Esophagus squamous epithelium (tissue), 5 donors: ENCODE results near the gene BAHCC1. TPM values are rescaled to one million over a fixed set of nuclear protein-coding genes. Genes with fewer than 3 reads are reported as not detected.

ENCODE experiments used
- DNase-seq: peaks from one replicate; lab custom pipeline; 2025; lab: John Stamatoyannopoulos, UW
- H3K27ac ChIP-seq, 4 donors: fragments of 200-600 bp; sonication (generic); one replicate each; pipeline ENCODE4 v1.5.1; 2016 to 2019; ENCODE audit warnings: mild to moderate bottlenecking in 1 of 4
- H3K27me3 ChIP-seq, 4 donors: fragments of 200-600 bp; sonication (generic); 1 replicate in 3 of 4; 2 replicates in 1 of 4; pipeline versions ENCODE4 v1.5.1 to v1.6.0; 2017 to 2021; ENCODE audit warnings: antibody characterized with exemption in 1 of 4
- H3K36me3 ChIP-seq, 3 donors: fragments of 200-600 bp; sonication (generic); one replicate each; pipeline ENCODE4 v1.5.1; 2016 to 2019
- H3K4me1 ChIP-seq, 3 donors: fragments of 200-600 bp; sonication (generic); one replicate each; pipeline ENCODE4 v1.5.1; 2017 to 2019
- H3K4me3 ChIP-seq, 4 donors: fragments of 200-600 bp; sonication (generic); 1 replicate in 3 of 4; 2 replicates in 1 of 4; pipeline ENCODE4 v1.5.1; 2016 to 2019; ENCODE audit warnings: mild to moderate bottlenecking in 2 of 4, moderate library complexity in 1 of 4
- H3K9me3 ChIP-seq, 3 donors: fragments of 200-600 bp; sonication (generic); one replicate each; pipeline ENCODE4 v1.5.1; 2016 to 2019
- CTCF ChIP-seq, 6 experiments: fragments of 450-650 bp in 4 of 6; fragments of 200-600 bp in 2 of 6; sonication (generic) in 2 of 6; IDR thresholded peaks; one replicate each; pipeline ENCODE4 v1.5.1; 2016 to 2019; ENCODE audit warnings: antibody characterized with exemption in 6 of 6, mild to moderate bottlenecking in 4 of 6, moderate library complexity in 4 of 6
- POLR2A ChIP-seq, 4 donors: fragments of 450-650 bp; IDR thresholded peaks; one replicate each; pipeline ENCODE4 v1.6.1; 2017; ENCODE audit warnings: antibody characterized with exemption in 4 of 4, mild to moderate bottlenecking in 4 of 4, moderate library complexity in 3 of 4
- WGBS, 2 donors: methylation state at CpG; one replicate each; pipeline ENCODE4 v1.1.5; 2018; 5-methylcytosine and 5-hydroxymethylcytosine counted together
- intact Hi-C: fragments of 100-400 bp; cut with DNase I; formaldehyde crosslinking; loops from one replicate; pipeline ENCODE4 v1.15.0; 2022
- total RNA-seq, 4 donors: library from RNA; depleted of rRNA; stranded (reverse); fragments of >200 nt; gene quantifications; one replicate each; pipeline ENCODE4 v1.1.0, GENCODE V29; 2016
- donor health status: DM: yes; HTN: yes; CAD: no.

Gene BAHCC1
- total RNA-seq, 4 donors from 2014 or later: 3.8 to 10.6 (median 5.4) TPM

GRCh38 chr17:81500047-81500446, 104.8 kb downstream of the BAHCC1 start:
- no peak overlapping the region for H3K4me3 ChIP-seq
- H3K36me3 ChIP-seq: no peaks in the 10 kb centered on the region
- TF ChIP-seq POLR2A (IDR thresholded peaks at IDR 0.05) (no peak), CTCF (IDR thresholded peaks at IDR 0.05) (no peak)
- intact Hi-C loops: no loop called here
- WGBS, 2 donors: 51 to 86% methylated on average over 1 to 6 of the region's 7 CpGs
- peaks cover 0 to 13% (median 0%) of the 10 kb centered on the region in 4 donors for H3K27me3 ChIP-seq
- no peaks in the 10 kb centered on the region for H3K4me1 ChIP-seq
- DNase-seq: no peak
- H3K27ac ChIP-seq: no peak overlapping the region
- no peaks in the 10 kb centered on the region for H3K9me3 ChIP-seq

GRCh38 chr17:81502471-81503017, 107.3 kb downstream of the BAHCC1 start:
- peaks cover 0 to 11% (median 0%) of the 10 kb centered on the region in 4 donors for H3K27me3 ChIP-seq
- no peak overlapping the region for H3K27ac ChIP-seq
- 56 to 79% methylated on average over 6 to 11 of the region's 12 CpGs for WGBS, 2 donors
- H3K9me3 ChIP-seq: no peaks in the 10 kb centered on the region
- no peaks in the 10 kb centered on the region for H3K4me1 ChIP-seq
- H3K4me3 ChIP-seq: no peak overlapping the region
- no peaks in the 10 kb centered on the region for H3K36me3 ChIP-seq
- DNase-seq: no peak
- TF ChIP-seq POLR2A (IDR thresholded peaks at IDR 0.05) (no peak), CTCF (IDR thresholded peaks at IDR 0.05) (no peak)
- intact Hi-C loops: no loop called here

- peaks cover 0 to 3% (median under 1%) of the 10 kb centered on the region in 3 donors for H3K4me1 ChIP-seq
- TF ChIP-seq POLR2A (IDR thresholded peaks at IDR 0.05): no peak
- TF ChIP-seq CTCF (IDR thresholded peaks at IDR 0.05): no peak
- H3K9me3 ChIP-seq: no peaks in the 10 kb centered on the region
- H3K27me3 ChIP-seq: peaks cover 0 to 10% (median 0%) of the 10 kb centered on the region in 4 donors
- intact Hi-C loops: no loop called here
- no peak overlapping the region for H3K27ac ChIP-seq
- DNase-seq: no peak
- H3K4me3 ChIP-seq: no peak overlapping the region
- H3K36me3 ChIP-seq: peaks cover 0 to 2% (median 0%) of the 10 kb centered on the region in 3 donors
Measured at GRCh38 chr17:81503619-81504018, 108.4 kb downstream of the BAHCC1 start.

- intact Hi-C loops: no loop called here
- peaks cover 13 to 43% (median 14%) of the 10 kb centered on the region in 3 donors for H3K4me1 ChIP-seq
- no peaks in the 10 kb centered on the region for H3K27me3 ChIP-seq
- peak overlapping the region; percentile 91 to 99 (median 97) for H3K4me3 ChIP-seq
- H3K36me3 ChIP-seq: peaks cover 15 to 41% (median 28%) of the 10 kb centered on the region in 3 donors
- H3K9me3 ChIP-seq: no peaks in the 10 kb centered on the region
- DNase-seq: no peak
- WGBS, 2 donors: 50 to 56% methylated on average over 10 of the region's 10 CpGs
- TF ChIP-seq CTCF (IDR thresholded peaks at IDR 0.05) (no peak), POLR2A (IDR thresholded peaks at IDR 0.05) (peak in 1 of 4 donors; percentile 6)
- H3K27ac ChIP-seq: peak overlapping the region; percentile 66 to 100 (median 98)
Measured at GRCh38 chr17:81508639-81509206, 113.5 kb downstream of the BAHCC1 start.

GRCh38 chr17:81509207-81509971, 114.1 kb downstream of the BAHCC1 start:
- H3K27ac ChIP-seq: peak overlapping the region; percentile 66 to 100 (median 98)
- DNase-seq: no peak
- H3K4me1 ChIP-seq: peaks cover 14 to 50% (median 16%) of the 10 kb centered on the region in 3 donors
- intact Hi-C loops: no loop called here
- WGBS, 2 donors: 19% methylated on average over 11 to 12 of the region's 12 CpGs
- no peaks in the 10 kb centered on the region for H3K9me3 ChIP-seq
- H3K27me3 ChIP-seq: no peaks in the 10 kb centered on the region
- peaks cover 15 to 41% (median 28%) of the 10 kb centered on the region in 3 donors for H3K36me3 ChIP-seq
- peak overlapping the region; percentile 91 to 99 (median 97) for H3K4me3 ChIP-seq
- peak in 1 of 4 donors; percentile 11 for TF ChIP-seq POLR2A (IDR thresholded peaks at IDR 0.05)
- no peak for TF ChIP-seq CTCF (IDR thresholded peaks at IDR 0.05)
